ENCODE data around the gene TTC39C. TPM values are rescaled to one million over a fixed set of nuclear protein-coding genes. Genes with fewer than 3 reads are reported as not detected.
A peak's percentile ranks its signal among the peaks of the same experiment; 100 is the strongest.

The TTC39C gene
- polyA plus RNA-seq, 2 of the 4 experiments (the other 2 are of a cell fraction), result 8.7 to 18.4 TPM

GRCh38 chr18:24111936-24112335, 97.4 kb downstream of the TTC39C start (continued):
- TF ChIP-seq EP300 (IDR thresholded peaks at IDR 0.05) (no peak), HES2 (IDR thresholded peaks at IDR 0.05) (no peak), HOXB5 (CRISPR knock-in tag; IDR thresholded peaks at IDR 0.05) (no peak), EHF (CRISPR knock-in tag; IDR thresholded peaks at IDR 0.05) (no peak), NFE2L2 (conservative IDR thresholded peaks at IDR 0.05; ENCODE audit: low read length) (no peak)

DNA sequence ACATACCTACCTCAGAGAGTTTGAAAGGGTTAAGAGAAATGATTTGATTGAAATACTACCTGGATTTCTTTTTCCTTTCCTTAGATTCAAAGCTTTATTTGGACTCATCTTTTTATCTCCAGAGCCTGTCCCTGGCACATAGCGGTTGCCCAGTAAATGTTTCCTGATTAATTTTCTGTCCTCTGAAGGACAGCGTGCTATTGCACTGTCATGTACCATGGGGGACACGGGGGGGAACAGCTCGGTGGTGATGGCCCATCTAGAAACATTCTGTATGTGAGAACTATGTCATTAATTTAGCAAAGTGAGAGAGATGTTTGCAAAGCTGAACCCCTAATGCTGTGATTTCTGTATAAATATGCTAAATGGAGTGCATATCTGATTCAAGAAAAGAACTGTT, 97.9 kb downstream of the TTC39C start:
- H3K4me2 ChIP-seq, result peak overlapping the region; percentile 61; the same call in 2 of the 3 replicates
- H3K4me1 ChIP-seq, result peaks cover 18% of the 10 kb centered on the region
- FAIRE-seq, result no peak
- WGBS (ENCODE audit: missing lambda C conversion rate), result 90% methylated on average over 4 of the region's 4 CpGs
- no peak for ATAC-seq
- POLR2A ChIA-PET, result interaction anchor here (1.2 kb wide), 1 partner anchor 26 kb away, joined by 3 read pairs; the partner anchor contains the start of gene CABYR
- H3K4me3 ChIP-seq, result no peak overlapping the region
- CTCF ChIA-PET, result interaction anchor here (1.1 kb wide), 1 partner anchor 36 kb away, joined by 3 read pairs; no protein-coding TSS in a partner anchor
- H3K27ac ChIP-seq, result peak overlapping the region in 1 of 2 experiments; percentile 61; a peak in 1 of 6 replicates
- H3K9me3 ChIP-seq, result no peaks in the 10 kb centered on the region
- no peak for DNase-seq (ENCODE audit: low read depth in 1 of 2, low spot score in 1 of 2)
- TF ChIP-seq SREBF2 (IDR thresholded peaks at IDR 0.05) (no peak), MYC (IDR thresholded peaks at IDR 0.05; ENCODE audit: borderline replicate concordance, low read length) (no peak), RAD21 (conservative IDR thresholded peaks at IDR 0.05 in 1 of 2, IDR thresholded peaks at IDR 0.05 in 1 of 2) (no peak), CHD2 (IDR thresholded peaks at IDR 0.05; ENCODE audit: low read length, partially characterized antibody) (no peak), ZFP36 (IDR thresholded peaks at IDR 0.05; ENCODE audit: borderline replicate concordance, partially characterized antibody) (no peak), EP300 (IDR thresholded peaks at IDR 0.05) (no peak), CHD4 (IDR thresholded peaks at IDR 0.05; ENCODE audit: borderline replicate concordance) (no peak), NR3C1 (IDR thresholded peaks at IDR 0.05) (no peak), POLR2A (IDR thresholded peaks at IDR 0.05; ENCODE audit: low read length) (no peak), JUNB (IDR thresholded peaks at IDR 0.05) (no peak), PHF8 (IDR thresholded peaks at IDR 0.05; ENCODE audit: borderline replicate concordance, low read depth) (no peak), RFX5 (IDR thresholded peaks at IDR 0.05) (no peak), HDAC2 (IDR thresholded peaks at IDR 0.05) (no peak), NFE2L2 (conservative IDR thresholded peaks at IDR 0.05; ENCODE audit: low read length) (no peak), HOXB5 (CRISPR knock-in tag; IDR thresholded peaks at IDR 0.05) (no peak), BHLHE40 (IDR thresholded peaks at IDR 0.05; ENCODE audit: low read depth, low read length) (no peak)
- TF ChIP-seq, protein P1, sequence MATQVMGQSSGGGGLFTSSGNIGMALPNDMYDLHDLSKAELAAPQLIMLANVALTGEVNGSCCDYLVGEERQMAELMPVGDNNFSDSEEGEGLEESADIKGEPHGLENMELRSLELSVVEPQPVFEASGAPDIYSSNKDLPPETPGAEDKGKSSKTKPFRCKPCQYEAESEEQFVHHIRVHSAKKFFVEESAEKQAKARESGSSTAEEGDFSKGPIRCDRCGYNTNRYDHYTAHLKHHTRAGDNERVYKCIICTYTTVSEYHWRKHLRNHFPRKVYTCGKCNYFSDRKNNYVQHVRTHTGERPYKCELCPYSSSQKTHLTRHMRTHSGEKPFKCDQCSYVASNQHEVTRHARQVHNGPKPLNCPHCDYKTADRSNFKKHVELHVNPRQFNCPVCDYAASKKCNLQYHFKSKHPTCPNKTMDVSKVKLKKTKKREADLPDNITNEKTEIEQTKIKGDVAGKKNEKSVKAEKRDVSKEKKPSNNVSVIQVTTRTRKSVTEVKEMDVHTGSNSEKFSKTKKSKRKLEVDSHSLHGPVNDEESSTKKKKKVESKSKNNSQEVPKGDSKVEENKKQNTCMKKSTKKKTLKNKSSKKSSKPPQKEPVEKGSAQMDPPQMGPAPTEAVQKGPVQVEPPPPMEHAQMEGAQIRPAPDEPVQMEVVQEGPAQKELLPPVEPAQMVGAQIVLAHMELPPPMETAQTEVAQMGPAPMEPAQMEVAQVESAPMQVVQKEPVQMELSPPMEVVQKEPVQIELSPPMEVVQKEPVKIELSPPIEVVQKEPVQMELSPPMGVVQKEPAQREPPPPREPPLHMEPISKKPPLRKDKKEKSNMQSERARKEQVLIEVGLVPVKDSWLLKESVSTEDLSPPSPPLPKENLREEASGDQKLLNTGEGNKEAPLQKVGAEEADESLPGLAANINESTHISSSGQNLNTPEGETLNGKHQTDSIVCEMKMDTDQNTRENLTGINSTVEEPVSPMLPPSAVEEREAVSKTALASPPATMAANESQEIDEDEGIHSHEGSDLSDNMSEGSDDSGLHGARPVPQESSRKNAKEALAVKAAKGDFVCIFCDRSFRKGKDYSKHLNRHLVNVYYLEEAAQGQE (IDR thresholded peaks at IDR 0.05), result no peak

- peak; percentile 10 to 30 for DNase-seq (ENCODE audit: low read depth in 1 of 2, low spot score in 1 of 2)
- TF ChIP-seq MAFK (IDR thresholded peaks at IDR 0.05; ENCODE audit: partially characterized antibody), result peak; percentile 3
- TF ChIP-seq BHLHE40 (IDR thresholded peaks at IDR 0.05; ENCODE audit: low read depth, low read length), result no peak
- no peak for TF ChIP-seq FOSL2 (IDR thresholded peaks at IDR 0.05)
- peak; percentile 40; the same call in 1 of the 2 replicates for TF ChIP-seq FOSL2 (CRISPR knock-in tag; IDR thresholded peaks at IDR 0.05)
- POLR2A ChIA-PET, result no interaction called here
- Histone ChIP-seq H3K4me3 (no peak overlapping the region), H3K4me2 (peak overlapping the region; percentile 61), H3K27ac (peak overlapping the region; percentile 61 to 74; a peak in 4 of 6 replicates), H3K4me1 (peaks cover 18% of the 10 kb centered on the region), H3K9me3 (no peaks in the 10 kb centered on the region)
- CTCF ChIA-PET, result interaction anchor here (0.9 to 1.1 kb wide), 2 partner anchors 37 to 195 kb away, joined by 3 read pairs; no protein-coding TSS in a partner anchor
- ATAC-seq, result peak in 1 of 2 experiments; percentile 45; a peak in 2 of 6 replicates
- no peak for FAIRE-seq
- 59% methylated on average over 10 of the region's 15 CpGs for WGBS (ENCODE audit: missing lambda C conversion rate)
These were observed 98.5 kb downstream of the TTC39C start for GRCh38 chr18:24112874-24113615.
